GM23338 (cell line): ENCODE measurements around the gene DUSP8. TPM values are rescaled to one million over a fixed set of nuclear protein-coding genes. Genes with fewer than 3 reads are reported as not detected.

Experiments
- ATAC-seq: fragments of 200-7000 bp; cut with Tn5 transposase; 3 replicates; pipeline ENCODE4 v1.9.1; 2020
- DNase-seq: peaks from one replicate; pipeline ENCODE4 v3.0.0-alpha.2; 2015; ENCODE audit warnings: low spot score
- H2AFZ ChIP-seq: fragments of 200-600 bp; sonication (generic); 2 replicates; pipeline ENCODE4 v1.8.0; 2016; ENCODE audit warnings: antibody characterized with exemption, mild to moderate bottlenecking, moderate library complexity
- H3F3A ChIP-seq: fragments of 200-600 bp; sonication (generic); replicated peaks from 2 replicates; pipeline ENCODE4 v1.8.0; 2017; ENCODE audit warnings: antibody characterized with exemption, mixed run types, low read depth
- H3K27ac ChIP-seq: fragments of 200-600 bp; sonication (generic); 2 replicates; pipeline ENCODE4 v1.6.1; 2016; ENCODE audit warnings: low read depth
- H3K27me3 ChIP-seq: fragments of 200-600 bp; sonication (generic); 2 replicates; pipeline ENCODE4 v1.8.0; 2016; ENCODE audit warnings: mild to moderate bottlenecking, mixed run types, moderate library complexity; ENCODE audit not compliant: insufficient read depth
- H3K36me3 ChIP-seq: fragments of 200-600 bp; sonication (generic); 2 replicates; pipeline ENCODE4 v1.8.0; 2016; ENCODE audit warnings: mild to moderate bottlenecking; ENCODE audit not compliant: insufficient read depth
- H3K4me1 ChIP-seq: fragments of 200-600 bp; sonication (generic); 2 replicates; pipeline ENCODE4 v1.8.0; 2016; ENCODE audit warnings: mild to moderate bottlenecking, moderate library complexity; ENCODE audit not compliant: insufficient read depth
- H3K4me2 ChIP-seq: fragments of 200-600 bp; sonication (generic); 2 replicates; pipeline ENCODE4 v1.7.1; 2017; ENCODE audit warnings: mixed run types
- H3K4me3 ChIP-seq: fragments of 200-600 bp; sonication (generic); 2 replicates; pipeline ENCODE4 v1.6.1; 2016; ENCODE audit warnings: mixed run types
- H3K79me2 ChIP-seq: fragments of 200-600 bp; sonication (generic); replicated peaks from 2 replicates; pipeline ENCODE4 v1.8.0; 2017; ENCODE audit warnings: mild to moderate bottlenecking; ENCODE audit not compliant: insufficient read depth
- H3K9me2 ChIP-seq: fragments of 200-600 bp; sonication (generic); 2 replicates; pipeline ENCODE4 v1.8.0; 2017; ENCODE audit not compliant: insufficient read depth
- H4K20me1 ChIP-seq: fragments of 200-600 bp; sonication (generic); replicated peaks from 2 replicates; pipeline ENCODE4 v1.8.0; 2017; ENCODE audit warnings: mild to moderate bottlenecking; ENCODE audit not compliant: insufficient read depth
- H3K27ac Mint-ChIP-seq: 2 replicates; pipeline ENCODE4 v1.8.0; 2020; ENCODE audit warnings: inconsistent platforms, mild to moderate bottlenecking, moderate library complexity, mixed read lengths
- H3K27me3 Mint-ChIP-seq: 3 replicates; pipeline ENCODE4 v1.8.0; 2022; ENCODE audit warnings: low read depth, mild to moderate bottlenecking, moderate library complexity, mixed read lengths, inconsistent platforms; ENCODE audit not compliant: insufficient read depth, poor library complexity
- H3K36me3 Mint-ChIP-seq: 3 replicates; pipeline ENCODE4 v1.8.0; 2021; ENCODE audit warnings: low read depth, mild to moderate bottlenecking, inconsistent platforms, moderate library complexity, mixed read lengths
- H3K4me1 Mint-ChIP-seq: 3 replicates; pipeline ENCODE4 v1.8.0; 2020; ENCODE audit warnings: mild to moderate bottlenecking, inconsistent platforms, mixed read lengths
- H3K4me3 Mint-ChIP-seq: 3 replicates; pipeline ENCODE4 v1.8.0; 2021; ENCODE audit warnings: moderate library complexity, mild to moderate bottlenecking, inconsistent platforms, mixed read lengths
- H3K9me3 Mint-ChIP-seq: 3 replicates; pipeline ENCODE4 v1.8.0; 2020; ENCODE audit warnings: moderate library complexity, mild to moderate bottlenecking, inconsistent platforms, mixed read lengths
- CREB1 ChIP-seq: fragments of 250-450 bp; sonication (Bioruptor Pico); IDR thresholded peaks from 2 replicates; pipeline ENCODE4 v1.5.0; 2020; ENCODE audit warnings: low read depth, mild to moderate bottlenecking, moderate library complexity
- CTCF ChIP-seq, 2 experiments: fragments of 200-600 bp in 1 of 2; sonication (generic) in 1 of 2; conservative IDR thresholded peaks; 2 replicates each; pipeline versions ENCODE4 v1.5.1 to v1.6.1; 2016 to 2017; ENCODE audit warnings: antibody characterized with exemption in 2 of 2, low read depth in 2 of 2, mild to moderate bottlenecking in 2 of 2, moderate library complexity in 1 of 2
- ETS1 ChIP-seq: IDR thresholded peaks from 2 replicates; pipeline ENCODE4 v1.6.1; 2016; ENCODE audit warnings: antibody characterized with exemption
- EZH2 ChIP-seq: fragments of 200-600 bp; sonication (generic); IDR thresholded peaks from one replicate; pipeline ENCODE4 v1.8.0; 2017; ENCODE audit warnings: antibody characterized with exemption, mild to moderate bottlenecking, low read depth; ENCODE audit not compliant: unreplicated experiment
- EZH2phosphoT487 ChIP-seq: fragments of 200-600 bp; sonication (generic); IDR thresholded peaks from one replicate; pipeline ENCODE4 v1.8.1; 2018; ENCODE audit warnings: antibody characterized with exemption; ENCODE audit not compliant: unreplicated experiment
- JUNB ChIP-seq: IDR thresholded peaks from one replicate; pipeline ENCODE4 v1.6.1; 2016; ENCODE audit warnings: antibody characterized with exemption; ENCODE audit not compliant: unreplicated experiment
- NANOG ChIP-seq: IDR thresholded peaks from 2 replicates; pipeline ENCODE4 v1.6.1; 2016; ENCODE audit warnings: antibody characterized with exemption, borderline replicate concordance
- POLR2AphosphoS5 ChIP-seq: IDR thresholded peaks from 2 replicates; pipeline ENCODE4 v1.6.1; 2016; ENCODE audit warnings: antibody characterized with exemption, low read depth
- REST ChIP-seq: IDR thresholded peaks from one replicate; pipeline ENCODE4 v1.6.1; 2018; ENCODE audit warnings: antibody characterized with exemption; ENCODE audit not compliant: unreplicated experiment
- STAT1 ChIP-seq: IDR thresholded peaks from one replicate; pipeline ENCODE4 v1.6.1; 2016; ENCODE audit warnings: antibody characterized with exemption; ENCODE audit not compliant: unreplicated experiment
- ZNF331 ChIP-seq: fragments of 250-450 bp; sonication (Bioruptor Pico); IDR thresholded peaks from 2 replicates; pipeline ENCODE4 v1.5.0; 2020; ENCODE audit warnings: low read depth, mild to moderate bottlenecking, moderate library complexity
- ZNF462 ChIP-seq: fragments of 250-450 bp; sonication (Bioruptor Pico); IDR thresholded peaks from 2 replicates; pipeline ENCODE4 v1.5.0; 2020; ENCODE audit warnings: mild to moderate bottlenecking, moderate library complexity
- polyA plus RNA-seq: library from polyadenylated mRNA; unstranded; fragments of >200 nt; fragmentation: Nextera tagmentation; extraction: Ambion mirVana; gene quantifications from 2 replicates; pipeline ENCODE4 v1.2.1, GENCODE V29; 2016
- total RNA-seq: library from RNA; depleted of rRNA; stranded (reverse); fragments of >200 nt; shearing (Covaris generic); gene quantifications from 2 replicates; pipeline ENCODE4 v1.2.3, GENCODE V29; 2014

Gene DUSP8
- total and polyA plus RNA-seq, 2 experiments from 2014 or later, result 1.1 TPM

GRCh38 chr11:1565904-1566247, 6.2 kb downstream of the DUSP8 start (continued):
- TF ChIP-seq POLR2AphosphoS5, result no peak
- TF ChIP-seq STAT1, result no peak
- no peak for TF ChIP-seq JUNB
- no peak for TF ChIP-seq EZH2
- TF ChIP-seq EZH2phosphoT487, result no peak
- no peak for TF ChIP-seq NANOG
- no peak for TF ChIP-seq CTCF (conservative IDR thresholded peaks at IDR 0.05; ENCODE audit: low read depth in 2 of 2)
- TF ChIP-seq ZNF331 (CRISPR knock-in tag), result no peak

- Histone ChIP-seq H3K79me2 (no peaks in the 10 kb centered on the region), H3K9me2 (no peaks in the 10 kb centered on the region), H4K20me1 (no peaks in the 10 kb centered on the region), H3K27ac (no peak overlapping the region), H3K27me3 (peaks cover 15% of the 10 kb centered on the region), H3K4me3 (no peak overlapping the region), H3K36me3 (no peaks in the 10 kb centered on the region), H3F3A (peaks cover 2% of the 10 kb centered on the region; the same call in 1 of the 2 replicates), H2AFZ (no peak overlapping the region), H3K4me2 (no peak overlapping the region), H3K4me1 (peaks cover 21% of the 10 kb centered on the region)
- H3K27me3 Mint-ChIP-seq, result peaks cover 22% of the 10 kb centered on the region
- no peak for DNase-seq
- no peak overlapping the region for H3K4me3 Mint-ChIP-seq
- no peaks in the 10 kb centered on the region for H3K9me3 Mint-ChIP-seq
- H3K27ac Mint-ChIP-seq, result no peak overlapping the region
- no peak for ATAC-seq
- H3K36me3 Mint-ChIP-seq, result no peaks in the 10 kb centered on the region
- H3K4me1 Mint-ChIP-seq, result peaks cover 21% of the 10 kb centered on the region
- TF ChIP-seq ETS1 (no peak), POLR2AphosphoS5 (no peak), STAT1 (no peak), EZH2phosphoT487 (no peak), EZH2 (no peak), ZNF331 (CRISPR knock-in tag) (no peak), CREB1 (CRISPR knock-in tag) (no peak), ZNF462 (CRISPR knock-in tag) (no peak), REST (no peak), JUNB (no peak)
These were observed 6.7 kb downstream of the DUSP8 start for GRCh38 chr11:1565173-1565903.
